GM21423 (cell line): ENCODE results near the gene MAL.
"Not testable (repeated sequence)": the region's sequence is repeated elsewhere in the genome, so short reads cannot be mapped to it uniquely, and the experiment has no call there.

Experiments
- ATAC-seq: cut with Tn5 transposase; IDR thresholded peaks from one replicate; pipeline ENCODE4 v1.9.1; 2021; ENCODE audit warnings: mild to moderate bottlenecking, moderate library complexity; ENCODE audit not compliant: unreplicated experiment

MAL gene

GRCh38 chr2:95031076-95031725 is 5.7 kb downstream of the MAL start:
- ATAC-seq, result no peak

- no peak for ATAC-seq
These were observed 6.2 kb downstream of the MAL start for GRCh38 chr2:95031726-95032116.

GRCh38 chr2:95032341-95032740 is 6.8 kb downstream of the MAL start:
- ATAC-seq, result no peak

- ATAC-seq, result no peak
These were observed 7.5 kb downstream of the MAL start for GRCh38 chr2:95032868-95033603.

GRCh38 chr2:95034221-95034620 is 8.7 kb downstream of the MAL start:
- no peak for ATAC-seq

GRCh38 chr2:95034818-95035217 is 9.3 kb downstream of the MAL start:
- no peak for ATAC-seq

- ATAC-seq, result no peak
These were observed 11.3 kb downstream of the MAL start for GRCh38 chr2:95036596-95037383.

- no peak for ATAC-seq
These were observed 11.9 kb downstream of the MAL start for GRCh38 chr2:95037384-95037839.

- not testable (repeated sequence) for ATAC-seq
These were observed 12.5 kb downstream of the MAL start for GRCh38 chr2:95037841-95038585.

- ATAC-seq, result no peak
These were observed 13.3 kb downstream of the MAL start for GRCh38 chr2:95038635-95039298.

GRCh38 chr2:95039363-95039762 is 13.9 kb downstream of the MAL start:
- ATAC-seq, result no peak

GRCh38 chr2:95039978-95040377 is 14.5 kb downstream of the MAL start:
- ATAC-seq, result no peak

GRCh38 chr2:95040426-95040825 is 14.9 kb downstream of the MAL start:
- no peak for ATAC-seq

- no peak for ATAC-seq
These were observed 15.7 kb downstream of the MAL start for GRCh38 chr2:95041060-95041823.

GRCh38 chr2:95041824-95042442 is 16.4 kb downstream of the MAL start:
- ATAC-seq, result no peak

GRCh38 chr2:95042472-95043271 is 17.2 kb downstream of the MAL start:
- ATAC-seq, result no peak

- no peak for ATAC-seq
These were observed 18.0 kb downstream of the MAL start for GRCh38 chr2:95043300-95044093.

GRCh38 chr2:95044601-95045000 is 19.1 kb downstream of the MAL start:
- no peak for ATAC-seq
